K562 (cell line): ENCODE data around the gene CTPS1. TPM values are rescaled to one million over a fixed set of nuclear protein-coding genes. Genes with fewer than 3 reads are reported as not detected.

ENCODE experiments used
- ARID1B ChIP-seq: fragments of 450-650 bp; IDR thresholded peaks from 2 replicates; pipeline ENCODE4 v1.6.1; 2016; ENCODE audit warnings: antibody characterized with exemption, mild to moderate bottlenecking, inconsistent platforms
- CAMTA2 ChIP-seq: fragments of 250-450 bp; sonication (Bioruptor Pico); conservative IDR thresholded peaks from 2 replicates; pipeline ENCODE4 v1.5.1; 2022
- CEBPB ChIP-seq: fragments of 450-650 bp; IDR thresholded peaks from 2 replicates; pipeline ENCODE4 v1.6.1; 2016; ENCODE audit warnings: missing genetic modification characterization, missing compliant biosample characterization
- CREB1 ChIP-seq, 2 experiments: sonication (generic) in 1 of 2; formaldehyde crosslinking in 1 of 2; IDR thresholded peaks; 2 replicates each; pipeline versions ENCODE4 v1.6.1 to v1.8.0; 2012 to 2022; ENCODE audit warnings: inconsistent platforms in 1 of 2, mild to moderate bottlenecking in 1 of 2, missing genetic modification reagents in 1 of 2, moderate library complexity in 1 of 2
- CREB3 ChIP-seq: fragments of 450-650 bp; conservative IDR thresholded peaks from 2 replicates; pipeline ENCODE4 v1.6.1; 2016; ENCODE audit warnings: missing genetic modification characterization, low read depth, mild to moderate bottlenecking, missing compliant biosample characterization, moderate library complexity
- FOS ChIP-seq: IDR thresholded peaks from 3 replicates; pipeline ENCODE4 v1.6.1; 2011; ENCODE audit not compliant: insufficient read length; ENCODE audit errors: extremely low read depth
- IRF9 ChIP-seq: fragments of 450-650 bp; IDR thresholded peaks from 2 replicates; pipeline ENCODE4 v1.6.1; 2016; ENCODE audit warnings: missing biosample characterization, missing genetic modification characterization
- LARP7 ChIP-seq: fragments of 450-650 bp; IDR thresholded peaks from 2 replicates; pipeline ENCODE4 v1.6.1; 2016
- MAFK ChIP-seq: IDR thresholded peaks from 2 replicates; pipeline ENCODE4 v1.6.1; 2011; ENCODE audit warnings: low read length, improper control_type of control experiment
- MCM5 ChIP-seq: fragments of 450-650 bp; IDR thresholded peaks from 2 replicates; pipeline ENCODE4 v1.6.1; 2016; ENCODE audit warnings: low read depth
- NFXL1 ChIP-seq: fragments of 450-650 bp; formaldehyde crosslinking; IDR thresholded peaks from 2 replicates; pipeline ENCODE4 v1.4.0; 2021; ENCODE audit warnings: mild to moderate bottlenecking
- NR0B1 ChIP-seq: fragments of 450-650 bp; IDR thresholded peaks from one replicate; pipeline ENCODE4 v1.6.1; 2018; ENCODE audit warnings: mild to moderate bottlenecking, moderate library complexity; ENCODE audit not compliant: partially characterized antibody
- NR1H2 ChIP-seq: sonication (generic); formaldehyde crosslinking; IDR thresholded peaks from 2 replicates; pipeline ENCODE4 v1.4.0; 2020; ENCODE audit warnings: mild to moderate bottlenecking, missing genetic modification reagents
- NUFIP1 ChIP-seq: fragments of 450-650 bp; IDR thresholded peaks from 2 replicates; pipeline ENCODE4 v1.6.1; 2018; ENCODE audit not compliant: partially characterized antibody
- SIX5 ChIP-seq, 2 experiments: IDR thresholded peaks; 2 replicates each; pipeline ENCODE4 v1.6.1; 2011; ENCODE audit warnings: low read length in 2 of 2, borderline replicate concordance in 1 of 2, low read depth in 1 of 2, mild to moderate bottlenecking in 1 of 2, moderate library complexity in 1 of 2; ENCODE audit not compliant: insufficient read depth in 1 of 2
- SRSF3 ChIP-seq: fragments of 200-400 bp; formaldehyde crosslinking; IDR thresholded peaks from 2 replicates; pipeline ENCODE4 v1.6.1; 2016; ENCODE audit warnings: mild to moderate bottlenecking, low read length, moderate library complexity; ENCODE audit not compliant: insufficient read depth
- TAF1 ChIP-seq: IDR thresholded peaks from 2 replicates; pipeline ENCODE4 v1.6.1; 2011; ENCODE audit warnings: mild to moderate bottlenecking, low read length, moderate library complexity; ENCODE audit not compliant: insufficient read depth, control insufficient read depth, severe bottlenecking; ENCODE audit errors: extremely low read depth
- TFE3 ChIP-seq: fragments of 450-650 bp; formaldehyde crosslinking; IDR thresholded peaks from 2 replicates; pipeline ENCODE4 v1.4.0; 2020; ENCODE audit warnings: mild to moderate bottlenecking, mixed read lengths
- TOE1 ChIP-seq, 2 experiments: fragments of 450-650 bp in 1 of 2; sonication (generic) in 1 of 2; formaldehyde crosslinking in 1 of 2; IDR thresholded peaks; 2 replicates each; pipeline versions ENCODE4 v1.7.1 to v1.8.0; 2016 to 2022; ENCODE audit warnings: borderline replicate concordance in 2 of 2, mild to moderate bottlenecking in 2 of 2, antibody characterized with exemption in 1 of 2, inconsistent platforms in 1 of 2, low read depth in 1 of 2, missing genetic modification reagents in 1 of 2, moderate library complexity in 1 of 2
- ZBTB17 ChIP-seq: fragments of 450-650 bp; formaldehyde crosslinking; IDR thresholded peaks from 2 replicates; pipeline ENCODE4 v1.4.0; 2020; ENCODE audit warnings: mild to moderate bottlenecking
- ZNF253 ChIP-seq: fragments of 250-450 bp; sonication (Bioruptor Pico); conservative IDR thresholded peaks from 2 replicates; pipeline ENCODE4 v1.6.1; 2021; ENCODE audit warnings: mild to moderate bottlenecking
- ZNF589 ChIP-seq: fragments of 200-800 bp; sonication (Bioruptor generic); IDR thresholded peaks from 2 replicates; pipeline ENCODE4 v1.6.1; 2016; ENCODE audit warnings: low read depth, missing genetic modification characterization, missing compliant biosample characterization
- ZNF644 ChIP-seq: fragments of 200-800 bp; sonication (Bioruptor generic); IDR thresholded peaks from 2 replicates; pipeline ENCODE4 v1.6.1; 2016; ENCODE audit warnings: low read depth, missing genetic modification characterization, missing compliant biosample characterization
- polyA plus RNA-seq, 8 experiments: library from polyadenylated mRNA; depleted of rRNA in 4 of 8; stranded (reverse) in 5 of 8; unstranded in 3 of 8; fragments of >200 nt; fragmentation: Nextera tagmentation in 2 of 8; fragmentation: Illumina TruSeq in 1 of 8; extraction: Ambion mirVana in 2 of 8; extraction: Trizol in 1 of 8; gene quantifications; 2 replicates each; pipeline versions ENCODE4 v1.2.1 to v1.2.3, GENCODE V29; 2011 to 2014; ENCODE audit warnings: inconsistent platforms in 1 of 8, missing spikeins in 1 of 8
- total RNA-seq, 7 experiments: library from RNA; depleted of rRNA in 6 of 7; stranded (reverse); fragments of >200 nt in 6 of 7; fragmentation: Illumina TruSeq in 2 of 7; extraction: Trizol in 2 of 7; gene quantifications; 2 replicates each; pipeline versions ENCODE4 v1.2.1 to v1.2.3, GENCODE V29; 2011 to 2021; ENCODE audit warnings: low replicate concordance in 1 of 7

The CTPS1 gene
- total and polyA plus RNA-seq, 9 of the 15 experiments (the other 6 are each of a cell fraction or from before 2014, with no cell fraction given) = 44.4 to 164 (median 87.7) TPM

DNA sequence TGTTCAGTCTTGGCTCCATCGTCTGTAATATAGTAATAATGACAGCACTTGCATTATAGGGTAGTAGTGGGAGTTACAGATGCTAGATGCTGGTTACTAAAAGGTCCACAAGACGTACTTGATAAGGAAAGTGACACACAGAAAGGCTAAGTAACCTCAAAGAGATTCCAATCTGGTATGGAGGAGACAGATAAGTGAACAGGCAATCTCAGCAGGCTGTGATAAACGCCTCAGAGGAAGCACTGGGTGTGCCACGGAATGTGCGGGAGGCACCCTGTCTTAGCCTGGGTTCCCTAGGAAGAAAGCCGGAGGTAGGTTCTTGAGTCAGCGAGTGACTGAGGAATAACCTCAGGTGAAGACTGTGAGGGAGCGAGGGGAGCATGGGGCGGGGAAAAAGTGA, 4.6 kb upstream of the CTPS1 start (continued):
- TF ChIP-seq ZNF253 (CRISPR knock-in tag) (no peak), MCM5 (no peak), NFXL1 (CRISPR knock-in tag) (no peak), SIX5 (IDR thresholded peaks at IDR 0.05; ENCODE audit: borderline replicate concordance in 1 of 2, insufficient read depth in 1 of 2, low read depth in 1 of 2, low read length in 2 of 2) (no peak), TOE1 (IDR thresholded peaks at IDR 0.05; ENCODE audit: borderline replicate concordance) (0 out of 2 replicates have a peak, but pooled peaks have one; percentile 37), TOE1 (CRISPR knock-in tag; IDR thresholded peaks at IDR 0.05; ENCODE audit: borderline replicate concordance, low read depth) (no peak), NR1H2 (CRISPR knock-in tag) (no peak), MAFK (no peak), LARP7 (no peak), NR0B1 (no peak), ZBTB17 (CRISPR knock-in tag) (0 out of 2 replicates have a peak, but pooled peaks have one; percentile 56), ZNF644 (tag) (peak; percentile 82; the same call in 1 of the 2 replicates), ARID1B (peak; percentile 97), FOS (no peak), TAF1 (no peak), IRF9 (tag) (no peak), CAMTA2 (CRISPR knock-in tag) (no peak), CREB3 (tag) (no peak), CEBPB (no peak), CREB1 (IDR thresholded peaks at IDR 0.05) (no peak), CREB1 (CRISPR knock-in tag; IDR thresholded peaks at IDR 0.05) (no peak), ZNF589 (CRISPR knock-in tag) (peak; percentile 51; the same call in 1 of the 2 replicates), TFE3 (CRISPR knock-in tag) (no peak), NUFIP1 (no peak), SRSF3 (no peak)
